Thoracic aorta (tissue), 2 donors: ENCODE measurements around the gene CERS5. TPM values are rescaled to one million over a fixed set of nuclear protein-coding genes. Genes with fewer than 3 reads are reported as not detected.

Experiments used
- ATAC-seq: fragments of 150-250 bp; one replicate; pipeline ENCODE4 v1.8.0; 2017; ENCODE audit warnings: low read depth; ENCODE audit not compliant: insufficient number of reproducible peaks, low FRiP score
- DNase-seq: peaks from one replicate; pipeline ENCODE4 v3.0.0-alpha.2; 2020; ENCODE audit warnings: low spot score
- H3K27ac ChIP-seq, 2 donors: fragments of 200-600 bp; sonication (generic); 1 replicate in 1 of 2; 2 replicates in 1 of 2; pipeline ENCODE4 v1.5.1; 2016; ENCODE audit warnings: mild to moderate bottlenecking in 2 of 2, moderate library complexity in 2 of 2
- H3K27me3 ChIP-seq: fragments of 200-600 bp; sonication (generic); replicated peaks from 2 replicates; pipeline ENCODE4 v1.6.0; 2016; ENCODE audit warnings: mild to moderate bottlenecking; ENCODE audit not compliant: insufficient read depth
- H3K36me3 ChIP-seq: fragments of 200-600 bp; sonication (generic); one replicate; pipeline ENCODE4 v1.5.1; 2016
- H3K4me1 ChIP-seq, 2 donors: fragments of 200-600 bp; sonication (generic); 1 replicate in 1 of 2; 2 replicates in 1 of 2; pipeline versions ENCODE4 v1.5.1 to v1.6.0; 2016; ENCODE audit warnings: low read depth in 2 of 2, mild to moderate bottlenecking in 1 of 2; ENCODE audit not compliant: control insufficient read depth in 1 of 2
- H3K4me3 ChIP-seq: fragments of 200-600 bp; sonication (generic); 2 replicates; pipeline ENCODE4 v1.5.1; 2016; ENCODE audit warnings: mild to moderate bottlenecking
- H3K9me3 ChIP-seq: fragments of 200-600 bp; sonication (generic); 2 replicates; pipeline ENCODE4 v1.5.1; 2016
- total RNA-seq, 2 donors: library from RNA; depleted of rRNA; stranded (reverse); fragments of >200 nt; gene quantifications; one replicate each; pipeline versions ENCODE4 v1.1.0 to v1.2.3, GENCODE V29; 2016
- TF ChIP-seq, protein P1 (sequence below): fragments of 200-600 bp; sonication (generic); IDR thresholded peaks from one replicate; pipeline ENCODE4 v1.5.1; 2019; ENCODE audit warnings: antibody characterized with exemption

Gene CERS5
- total RNA-seq, 2 donors from 2014 or later = 34.6 to 73.5 TPM

DNA sequence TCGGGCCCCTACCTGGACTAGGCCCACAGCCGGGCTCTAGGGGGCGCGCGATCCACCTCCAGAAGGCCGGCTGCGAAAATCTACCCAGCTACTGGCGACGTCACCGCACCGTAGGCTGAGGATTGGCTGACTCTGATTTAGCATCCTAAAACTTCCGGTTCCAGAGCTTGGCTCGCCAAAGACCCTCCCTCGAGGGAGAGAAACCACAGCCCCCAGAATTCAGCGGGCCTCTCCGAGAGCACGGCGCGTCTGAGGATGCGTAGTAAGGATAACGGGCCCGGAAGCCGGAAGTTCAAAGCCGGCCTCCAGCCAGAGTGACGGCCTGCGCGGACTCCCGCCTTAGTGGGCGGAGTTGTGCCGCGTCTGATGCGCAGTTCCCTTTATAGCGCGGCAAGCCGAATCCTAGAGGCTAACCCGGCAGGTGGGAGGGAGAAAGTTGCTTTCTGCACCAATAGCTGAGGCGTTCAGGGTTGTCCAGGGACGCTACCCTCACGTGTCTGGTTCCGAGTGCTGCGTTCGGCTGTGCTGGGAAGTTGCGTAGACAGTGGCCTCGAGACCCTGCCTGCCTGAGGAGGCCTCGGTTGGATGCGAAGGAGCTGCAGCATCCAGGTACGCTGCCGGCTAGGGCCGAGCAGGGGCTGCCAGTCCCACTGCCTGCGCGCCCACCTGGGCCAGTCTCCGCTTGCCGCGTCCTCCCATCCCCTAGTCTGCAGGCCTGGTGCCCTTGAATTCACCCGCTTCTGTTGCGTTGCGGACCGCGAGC, 55.3 kb downstream of the CERS5 start, which contains the start of gene COX14:
COX14 (plus strand) TSS at position 544 of the 763 bp plus-strand sequence. CDS start 7,808 bp downstream, outside the sequence.
- Histone ChIP-seq H3K4me1 (peaks cover 43 to 44% of the 10 kb centered on the region in 2 donors), H3K36me3 (no peaks in the 10 kb centered on the region), H3K4me3 (peak within 1 kb of the TSS; percentile 74), H3K9me3 (no peaks in the 10 kb centered on the region), H3K27me3 (no peaks in the 10 kb centered on the region), H3K27ac (peak within 1 kb of the TSS; percentile 96 to 99)
- DNase-seq (peak; percentile 95), ATAC-seq (peak; percentile 95)
- TF ChIP-seq, protein P1, sequence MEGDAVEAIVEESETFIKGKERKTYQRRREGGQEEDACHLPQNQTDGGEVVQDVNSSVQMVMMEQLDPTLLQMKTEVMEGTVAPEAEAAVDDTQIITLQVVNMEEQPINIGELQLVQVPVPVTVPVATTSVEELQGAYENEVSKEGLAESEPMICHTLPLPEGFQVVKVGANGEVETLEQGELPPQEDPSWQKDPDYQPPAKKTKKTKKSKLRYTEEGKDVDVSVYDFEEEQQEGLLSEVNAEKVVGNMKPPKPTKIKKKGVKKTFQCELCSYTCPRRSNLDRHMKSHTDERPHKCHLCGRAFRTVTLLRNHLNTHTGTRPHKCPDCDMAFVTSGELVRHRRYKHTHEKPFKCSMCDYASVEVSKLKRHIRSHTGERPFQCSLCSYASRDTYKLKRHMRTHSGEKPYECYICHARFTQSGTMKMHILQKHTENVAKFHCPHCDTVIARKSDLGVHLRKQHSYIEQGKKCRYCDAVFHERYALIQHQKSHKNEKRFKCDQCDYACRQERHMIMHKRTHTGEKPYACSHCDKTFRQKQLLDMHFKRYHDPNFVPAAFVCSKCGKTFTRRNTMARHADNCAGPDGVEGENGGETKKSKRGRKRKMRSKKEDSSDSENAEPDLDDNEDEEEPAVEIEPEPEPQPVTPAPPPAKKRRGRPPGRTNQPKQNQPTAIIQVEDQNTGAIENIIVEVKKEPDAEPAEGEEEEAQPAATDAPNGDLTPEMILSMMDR = peak; percentile 79

DNA sequence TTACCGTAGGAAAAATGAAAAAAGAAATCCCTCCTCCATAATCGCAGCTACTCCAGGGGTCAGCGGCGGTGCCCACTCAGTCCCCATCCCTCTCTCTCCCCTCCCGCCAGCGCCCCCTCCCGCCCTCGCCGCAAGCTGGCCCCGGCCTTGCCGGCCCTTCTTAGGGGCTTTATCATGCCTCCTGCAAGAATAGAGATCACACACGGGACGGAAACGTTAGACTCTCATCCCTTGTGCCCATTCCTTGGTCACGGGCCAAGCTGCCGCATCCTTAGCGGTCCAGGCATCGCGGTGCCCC, 55.8 kb downstream of the CERS5 start:
- peak overlapping the region; percentile 59 for H3K4me3 ChIP-seq

DNA sequence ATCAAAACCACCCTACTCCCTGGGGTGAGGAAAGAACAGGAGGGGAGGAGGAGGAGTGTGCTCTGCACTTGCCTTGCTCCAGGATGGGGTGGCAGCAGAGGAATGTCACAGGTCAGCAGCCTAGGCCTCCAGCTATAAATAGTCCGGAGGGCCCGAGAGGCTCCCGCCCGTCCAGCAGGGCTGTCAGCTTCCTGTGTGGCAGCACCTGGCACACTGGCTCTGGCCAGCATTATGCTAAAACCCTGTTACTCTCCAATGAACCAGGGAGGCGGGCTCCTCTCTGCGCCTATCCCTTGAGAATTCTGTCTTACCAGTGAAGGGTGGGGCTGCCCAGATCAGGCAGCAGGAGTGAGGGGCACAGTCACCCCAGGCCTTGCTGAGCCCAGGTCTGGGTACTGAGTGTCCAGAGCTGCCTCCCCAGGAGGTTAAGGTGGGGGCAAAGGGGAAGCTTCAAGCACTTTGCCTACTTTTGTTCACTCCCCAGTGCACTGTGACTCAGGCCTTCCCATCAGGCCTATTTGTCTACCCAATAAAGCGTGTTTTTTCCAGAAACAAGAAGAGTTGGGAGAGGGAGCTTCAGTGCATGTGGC, 56.3 kb downstream of the CERS5 start:
- no peaks in the 10 kb centered on the region for H3K27me3 ChIP-seq
- no peaks in the 10 kb centered on the region for H3K9me3 ChIP-seq
- peak overlapping the region; percentile 96 to 99 for H3K27ac ChIP-seq
- peak overlapping the region; percentile 59 for H3K4me3 ChIP-seq
- DNase-seq (peak; percentile 38), ATAC-seq (peak; percentile 36)
- no peaks in the 10 kb centered on the region for H3K36me3 ChIP-seq
- TF ChIP-seq, protein P1 = no peak
- H3K4me1 ChIP-seq = peaks cover 38 to 42% of the 10 kb centered on the region in 2 donors

More for the DNA sequence above, 55.8 kb downstream of the CERS5 start:
- Histone ChIP-seq H3K9me3 (no peaks in the 10 kb centered on the region), H3K27ac (peak overlapping the region; percentile 96 to 99), H3K27me3 (no peaks in the 10 kb centered on the region), H3K36me3 (no peaks in the 10 kb centered on the region), H3K4me1 (peaks cover 41 to 42% of the 10 kb centered on the region in 2 donors)
- DNase-seq = no peak
- TF ChIP-seq, protein P1 = no peak
- no peak for ATAC-seq

DNA sequence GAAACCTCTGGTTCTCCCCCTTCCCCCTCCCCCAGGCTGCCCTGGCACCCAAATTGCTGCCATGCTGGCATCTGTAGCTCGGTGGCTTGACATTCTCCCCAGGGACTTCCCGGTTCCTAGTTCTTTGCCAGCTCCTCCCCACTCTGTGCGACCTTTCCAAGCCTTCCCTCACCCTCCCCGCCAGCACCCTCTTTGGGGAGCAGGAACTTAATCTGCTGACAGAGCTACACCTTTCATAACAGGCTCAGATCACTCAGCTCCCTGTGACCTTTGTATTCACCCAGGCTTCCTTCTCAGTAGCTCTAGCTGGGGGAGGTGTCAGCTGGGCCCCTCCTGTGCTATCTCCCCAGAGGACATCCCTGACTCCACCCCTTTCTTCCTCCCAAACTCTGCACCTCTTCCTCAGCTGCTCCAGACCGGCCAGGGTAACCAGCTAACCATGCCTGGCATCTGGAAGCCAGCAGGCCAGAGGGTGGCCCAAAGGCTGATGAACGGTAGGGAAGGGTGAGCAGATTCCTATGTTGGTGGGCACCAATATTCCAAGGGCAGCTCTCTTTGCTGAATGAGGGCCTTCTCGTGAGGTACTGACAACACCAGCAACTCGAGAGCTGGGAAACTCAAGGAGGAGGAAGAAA, 56.9 kb downstream of the CERS5 start:
- DNase-seq = no peak
- Histone ChIP-seq H3K36me3 (no peaks in the 10 kb centered on the region), H3K9me3 (no peaks in the 10 kb centered on the region), H3K4me1 (peaks cover 37 to 42% of the 10 kb centered on the region in 2 donors), H3K27me3 (no peaks in the 10 kb centered on the region), H3K4me3 (peak overlapping the region; percentile 53), H3K27ac (peak overlapping the region; percentile 96 to 99)
- no peak for ATAC-seq
- TF ChIP-seq, protein P1 = no peak

DNA sequence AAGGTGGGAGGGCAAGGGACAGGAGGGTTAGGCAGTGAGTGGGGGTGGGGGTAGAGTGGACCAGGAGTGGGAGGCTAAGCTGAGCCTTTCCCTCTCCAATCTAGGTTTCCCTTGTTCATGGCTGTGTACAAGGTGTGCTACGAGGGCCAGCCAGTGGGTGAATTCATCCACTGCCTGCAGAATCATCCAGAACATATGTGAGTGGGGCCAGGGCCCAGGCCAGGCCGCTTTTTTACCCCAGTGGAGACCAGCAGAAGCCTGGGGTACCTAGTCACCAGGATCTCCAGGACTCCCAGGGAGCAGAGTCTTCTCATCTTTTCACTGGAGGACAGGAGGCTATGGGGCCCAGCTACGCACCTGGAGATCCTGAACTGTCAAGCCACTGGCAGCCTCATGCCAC, 57.9 kb downstream of the CERS5 start:
- Histone ChIP-seq H3K4me3 (no peak overlapping the region), H3K27ac (peak overlapping the region; percentile 96 to 99), H3K27me3 (no peaks in the 10 kb centered on the region), H3K36me3 (no peaks in the 10 kb centered on the region), H3K9me3 (no peaks in the 10 kb centered on the region), H3K4me1 (peaks cover 35 to 42% of the 10 kb centered on the region in 2 donors)
- TF ChIP-seq, protein P1 = no peak
- no peak for ATAC-seq
- DNase-seq = no peak
